GM21360 (cell line): ENCODE measurements around the gene RAC3.

Experiments
- ATAC-seq: cut with Tn5 transposase; IDR thresholded peaks from one replicate; pipeline ENCODE4 v1.9.1; 2021; ENCODE audit warnings: mild to moderate bottlenecking, moderate library complexity; ENCODE audit not compliant: unreplicated experiment

RAC3 gene

GRCh38 chr17:82031303-82031884 is at the start of gene RAC3:
Gene RAC3, plus strand, starts transcription at chr17:82031678. Its CDS starts 84 bp downstream, at chr17:82031762.
- no peak for ATAC-seq

GRCh38 chr17:81983011-81983638 is 48.4 kb upstream of the RAC3 start:
- no peak for ATAC-seq

- no peak for ATAC-seq
Measured at GRCh38 chr17:81983639-81984373, 47.7 kb upstream of the RAC3 start.

- no peak for ATAC-seq
Measured at GRCh38 chr17:81984773-81985410, 46.6 kb upstream of the RAC3 start.

- no peak for ATAC-seq
Measured at GRCh38 chr17:81986606-81987005, 44.9 kb upstream of the RAC3 start.

- no peak for ATAC-seq
Measured at GRCh38 chr17:81987161-81987770, 44.2 kb upstream of the RAC3 start.

GRCh38 chr17:81990836-81991683 is 40.4 kb upstream of the RAC3 start:
- no peak for ATAC-seq

GRCh38 chr17:81991684-81992305 is 39.7 kb upstream of the RAC3 start:
- no peak for ATAC-seq

GRCh38 chr17:81992306-81993102 is 39.0 kb upstream of the RAC3 start:
- no peak for ATAC-seq

- ATAC-seq, result no peak
Measured at GRCh38 chr17:81993729-81994592, 37.5 kb upstream of the RAC3 start.

GRCh38 chr17:81994593-81995462 is 36.6 kb upstream of the RAC3 start:
- no peak for ATAC-seq

- ATAC-seq, result no peak
Measured at GRCh38 chr17:81995463-81996231, 35.8 kb upstream of the RAC3 start.

GRCh38 chr17:81996232-81996756 is 35.2 kb upstream of the RAC3 start:
- no peak for ATAC-seq

GRCh38 chr17:81996757-81997441 is 34.6 kb upstream of the RAC3 start:
- no peak for ATAC-seq

- no peak for ATAC-seq
Measured at GRCh38 chr17:81998212-81998611, 33.3 kb upstream of the RAC3 start.
